Spleen (tissue), 11 donors: ENCODE measurements around the gene LTBP1. TPM values are rescaled to one million over a fixed set of nuclear protein-coding genes. Genes with fewer than 3 reads are reported as not detected.

Source experiments
- DNase-seq: peaks from one replicate; pipeline ENCODE4 v3.0.0-alpha.2; 2020
- H3K27ac ChIP-seq, 8 donors: fragments of 200-600 bp; sonication (generic) in 7 of 8; 1 replicate in 4 of 8; 2 replicates in 4 of 8; pipeline versions ENCODE4 v1.5.0 to v1.8.0; 2016 to 2021; ENCODE audit warnings: inconsistent platforms in 4 of 8, mild to moderate bottlenecking in 4 of 8, moderate library complexity in 1 of 8
- H3K27me3 ChIP-seq, 7 donors: fragments of 200-600 bp; sonication (generic) in 6 of 7; replicated peaks in 1 of 7; 1 replicate in 4 of 7; 2 replicates in 3 of 7; pipeline versions ENCODE4 v1.5.0 to v1.8.0; 2016 to 2021; ENCODE audit warnings: inconsistent platforms in 3 of 7, mild to moderate bottlenecking in 1 of 7
- H3K36me3 ChIP-seq, 6 donors: fragments of 200-600 bp; sonication (generic) in 5 of 6; 1 replicate in 4 of 6; 2 replicates in 2 of 6; pipeline versions ENCODE4 v1.5.0 to v1.8.0; 2016 to 2021; ENCODE audit warnings: inconsistent platforms in 2 of 6
- H3K4me1 ChIP-seq, 6 donors: fragments of 200-600 bp; sonication (generic) in 5 of 6; 1 replicate in 3 of 6; 2 replicates in 3 of 6; pipeline versions ENCODE4 v1.5.0 to v1.8.0; 2016 to 2021; ENCODE audit warnings: inconsistent platforms in 3 of 6
- H3K4me3 ChIP-seq, 8 donors: fragments of 200-600 bp; sonication (generic) in 7 of 8; 1 replicate in 4 of 8; 2 replicates in 4 of 8; pipeline versions ENCODE4 v1.5.0 to v1.8.0; 2016 to 2021; ENCODE audit warnings: inconsistent platforms in 4 of 8, mild to moderate bottlenecking in 4 of 8, moderate library complexity in 2 of 8
- H3K9me3 ChIP-seq, 8 donors: fragments of 200-600 bp; sonication (generic) in 7 of 8; 1 replicate in 4 of 8; 2 replicates in 4 of 8; pipeline versions ENCODE4 v1.5.0 to v1.8.0; 2016 to 2021; ENCODE audit warnings: inconsistent platforms in 4 of 8
- POLR2A ChIP-seq, 3 donors: fragments of 450-650 bp; IDR thresholded peaks; one replicate each; pipeline ENCODE4 v1.5.1; 2017; ENCODE audit warnings: antibody characterized with exemption in 3 of 3, mild to moderate bottlenecking in 1 of 3
- POLR2AphosphoS5 ChIP-seq, 3 donors: sonication (generic); formaldehyde crosslinking; IDR thresholded peaks; one replicate each; pipeline ENCODE4 v1.5.1; 2017; ENCODE audit warnings: antibody characterized with exemption in 3 of 3
- WGBS, 5 donors: extraction: QIAGEN DNeasy Blood & Tissue Kit in 3 of 5; methylation state at CpG; one replicate each; pipeline versions ENCODE4 v1.1.5 to v1.1.7; 2013 to 2018; 5-methylcytosine and 5-hydroxymethylcytosine counted together
- intact Hi-C: fragments of 100-400 bp; cut with DNase I; formaldehyde crosslinking; loops from one replicate; pipeline ENCODE4 v1.15.0; 2023; ENCODE audit warnings: low total_unique reads
- polyA plus RNA-seq, 3 donors: library from polyadenylated mRNA; stranded (reverse); fragments of 200-250 nt; gene quantifications; one replicate each; pipeline ENCODE4 v1.2.1, GENCODE V29; 2013
- total RNA-seq, 7 donors: library from RNA; depleted of rRNA in 3 of 7; stranded (reverse); fragments of >200 nt in 3 of 7; fragmentation: NEBNext Ultra II Directional in 4 of 7; extraction: Animal tissue kit (Norgen Biotek cat#: 25700) in 4 of 7; gene quantifications; one replicate each; pipeline versions ENCODE4 v1.1.0 to v1.2.1, GENCODE V29; 2016 to 2021
- TF ChIP-seq, protein P1 (sequence below), 11 experiments: fragments of 200-600 bp in 7 of 11; fragments of 450-650 bp in 4 of 11; sonication (generic) in 4 of 11; IDR thresholded peaks in 8 of 11; conservative IDR thresholded peaks in 3 of 11; 1 replicate in 7 of 11; 2 replicates in 4 of 11; pipeline versions ENCODE4 v1.4.0 to v1.8.0; 2016 to 2021; ENCODE audit warnings: antibody characterized with exemption in 11 of 11, inconsistent platforms in 4 of 11, mild to moderate bottlenecking in 1 of 11
- donor health status: healthy with polysubstance abuse.
- donor health status: DM: no; HTN: no; CAD: no; lungs with moderate emphysema.
- donor health status: DM: no; HTN: no; CAD: no.
- donor health status: Bipolar disorder and iron deficiency.
- donor health status: healthy.
- donor health status: DM: no; HTN: no; CAD: no.
- donor health status: DM: yes; HTN: yes; CAD: no.

LTBP1 gene
- total and polyA plus RNA-seq, 10 donors, result 6.8 to 28.0 (median 13.3) TPM

- 72 to 86% (median 78%) methylated on average over 8 of the region's 8 CpGs for WGBS, 5 donors
Measured at GRCh38 chr2:32993005-32993539, 46.3 kb downstream of the LTBP1 start.

DNA sequence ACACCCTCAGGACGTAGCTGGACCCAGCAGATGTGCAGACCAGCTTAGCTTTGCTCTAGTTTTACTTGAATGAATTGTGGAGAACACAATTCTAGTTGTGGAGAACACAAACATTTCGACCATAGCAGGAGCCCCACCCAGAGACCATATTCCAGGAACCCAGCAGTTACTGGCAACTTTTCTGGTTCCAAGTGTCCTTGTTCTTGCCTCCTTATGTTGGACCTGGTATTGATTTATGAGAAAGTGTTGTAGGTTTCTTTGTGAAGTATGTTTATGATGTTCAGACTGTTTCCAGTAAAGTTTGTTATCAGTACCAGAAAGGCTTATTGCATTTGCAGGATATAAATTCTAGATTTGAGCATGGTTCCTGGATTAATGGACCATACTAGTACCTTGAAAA lies 51.0 kb downstream of the LTBP1 start:
- Histone ChIP-seq H3K36me3 (no peaks in the 10 kb centered on the region), H3K9me3 (peaks cover 0 to 6% (median 0%) of the 10 kb centered on the region in 8 donors), H3K4me3 (no peak overlapping the region), H3K27me3 (no peaks in the 10 kb centered on the region), H3K27ac (no peak overlapping the region), H3K4me1 (no peaks in the 10 kb centered on the region)
- intact Hi-C loops, result no loop called here
- no peak for DNase-seq
- TF ChIP-seq, protein P1, sequence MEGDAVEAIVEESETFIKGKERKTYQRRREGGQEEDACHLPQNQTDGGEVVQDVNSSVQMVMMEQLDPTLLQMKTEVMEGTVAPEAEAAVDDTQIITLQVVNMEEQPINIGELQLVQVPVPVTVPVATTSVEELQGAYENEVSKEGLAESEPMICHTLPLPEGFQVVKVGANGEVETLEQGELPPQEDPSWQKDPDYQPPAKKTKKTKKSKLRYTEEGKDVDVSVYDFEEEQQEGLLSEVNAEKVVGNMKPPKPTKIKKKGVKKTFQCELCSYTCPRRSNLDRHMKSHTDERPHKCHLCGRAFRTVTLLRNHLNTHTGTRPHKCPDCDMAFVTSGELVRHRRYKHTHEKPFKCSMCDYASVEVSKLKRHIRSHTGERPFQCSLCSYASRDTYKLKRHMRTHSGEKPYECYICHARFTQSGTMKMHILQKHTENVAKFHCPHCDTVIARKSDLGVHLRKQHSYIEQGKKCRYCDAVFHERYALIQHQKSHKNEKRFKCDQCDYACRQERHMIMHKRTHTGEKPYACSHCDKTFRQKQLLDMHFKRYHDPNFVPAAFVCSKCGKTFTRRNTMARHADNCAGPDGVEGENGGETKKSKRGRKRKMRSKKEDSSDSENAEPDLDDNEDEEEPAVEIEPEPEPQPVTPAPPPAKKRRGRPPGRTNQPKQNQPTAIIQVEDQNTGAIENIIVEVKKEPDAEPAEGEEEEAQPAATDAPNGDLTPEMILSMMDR (IDR thresholded peaks at IDR 0.05 in 8 of 11, conservative IDR thresholded peaks at IDR 0.05 in 3 of 11), result no peak
- TF ChIP-seq POLR2AphosphoS5 (IDR thresholded peaks at IDR 0.05), result no peak
- no peak for TF ChIP-seq POLR2A (IDR thresholded peaks at IDR 0.05)
- 74 to 96% (median 86%) methylated on average over 2 of the region's 2 CpGs for WGBS, 5 donors

More at GRCh38 chr2:32993005-32993539, 46.3 kb downstream of the LTBP1 start:
- DNase-seq, result no peak
- Histone ChIP-seq H3K4me1 (no peaks in the 10 kb centered on the region), H3K9me3 (peaks cover 0 to 6% (median 0%) of the 10 kb centered on the region in 8 donors), H3K36me3 (no peaks in the 10 kb centered on the region), H3K27me3 (no peaks in the 10 kb centered on the region), H3K4me3 (no peak overlapping the region), H3K27ac (no peak overlapping the region)
- intact Hi-C loops, result no loop called here
- TF ChIP-seq POLR2AphosphoS5 (IDR thresholded peaks at IDR 0.05) (no peak), POLR2A (IDR thresholded peaks at IDR 0.05) (no peak)
- TF ChIP-seq, protein P1 (IDR thresholded peaks at IDR 0.05 in 8 of 11, conservative IDR thresholded peaks at IDR 0.05 in 3 of 11), result no peak

DNA sequence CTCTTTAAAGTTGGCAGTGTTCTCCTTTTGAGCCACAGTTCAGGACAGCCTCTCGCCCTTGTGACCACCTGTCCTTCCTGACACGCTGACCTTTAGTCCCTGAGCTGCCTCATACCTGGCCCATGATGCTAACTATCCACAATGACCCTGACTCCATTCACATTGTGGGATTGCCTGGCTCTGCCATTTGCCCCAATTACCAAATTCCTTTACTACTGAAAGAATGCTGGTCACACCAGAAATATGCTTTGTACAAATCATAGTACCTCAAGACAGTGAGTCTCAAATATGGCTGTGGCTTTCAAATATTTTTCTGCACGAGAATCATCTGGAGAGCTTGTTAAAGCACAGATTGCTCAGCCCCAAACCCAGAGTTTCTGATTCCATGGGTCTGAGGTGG lies 54.2 kb downstream of the LTBP1 start:
- TF ChIP-seq POLR2A (IDR thresholded peaks at IDR 0.05), result no peak
- TF ChIP-seq, protein P1 (IDR thresholded peaks at IDR 0.05 in 8 of 11, conservative IDR thresholded peaks at IDR 0.05 in 3 of 11), result no peak
- no peak for TF ChIP-seq POLR2AphosphoS5 (IDR thresholded peaks at IDR 0.05)
- no peak for DNase-seq
- intact Hi-C loops, result no loop called here
- no peak overlapping the region for H3K4me3 ChIP-seq
- no peaks in the 10 kb centered on the region for H3K4me1 ChIP-seq
- H3K36me3 ChIP-seq, result no peaks in the 10 kb centered on the region
- peaks cover 0 to 5% (median 0%) of the 10 kb centered on the region in 8 donors for H3K9me3 ChIP-seq
- no peaks in the 10 kb centered on the region for H3K27me3 ChIP-seq
- 59 to 79% (median 63%) methylated on average over 3 of the region's 3 CpGs; no CpG with 5 or more reads in 1 of the 5 donors for WGBS, 5 donors
- no peak overlapping the region for H3K27ac ChIP-seq

DNA sequence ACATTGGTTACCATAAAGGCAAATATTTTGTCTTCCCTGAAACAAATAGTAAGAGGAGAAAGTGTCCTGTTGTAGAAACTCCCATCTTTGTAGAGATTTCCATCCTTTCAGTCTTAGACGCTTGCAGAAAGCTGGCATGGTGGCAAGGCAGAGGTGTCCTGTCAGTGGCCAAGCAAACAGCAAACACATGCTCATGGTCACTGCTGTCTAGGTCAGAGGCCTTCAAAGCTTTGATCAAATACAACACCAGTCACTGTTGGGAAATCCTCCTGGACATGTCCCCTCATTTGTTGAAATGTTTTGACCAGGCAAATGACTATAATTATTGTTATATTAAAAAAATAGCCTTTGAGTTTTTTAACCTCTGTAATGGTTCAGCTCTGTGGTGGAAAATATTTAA lies 55.1 kb downstream of the LTBP1 start:
- Histone ChIP-seq H3K9me3 (no peaks in the 10 kb centered on the region), H3K27me3 (no peaks in the 10 kb centered on the region), H3K4me3 (no peak overlapping the region), H3K27ac (no peak overlapping the region), H3K4me1 (no peaks in the 10 kb centered on the region), H3K36me3 (no peaks in the 10 kb centered on the region)
- intact Hi-C loops, result no loop called here
- no peak for TF ChIP-seq POLR2AphosphoS5 (IDR thresholded peaks at IDR 0.05)
- TF ChIP-seq, protein P1 (IDR thresholded peaks at IDR 0.05 in 8 of 11, conservative IDR thresholded peaks at IDR 0.05 in 3 of 11), result no peak
- no peak for TF ChIP-seq POLR2A (IDR thresholded peaks at IDR 0.05)
- 98 to 100% (median 100%) methylated on average over 1 of the region's 1 CpG; no CpG with 5 or more reads in 1 of the 5 donors for WGBS, 5 donors
- no peak for DNase-seq
